Skeletal muscle tissue (tissue), 4 donors: ENCODE results near the gene KRTAP2-4. TPM values are rescaled to one million over a fixed set of nuclear protein-coding genes. Genes with fewer than 3 reads are reported as not detected.
"Not testable (repeated sequence)": the region's sequence is repeated elsewhere in the genome, so short reads cannot be mapped to it uniquely, and the experiment has no call there.

ENCODE experiments used
- H3K27ac ChIP-seq: one replicate; pipeline ENCODE4 v1.7.0; 2013; ENCODE audit warnings: mild to moderate bottlenecking, low read depth, low read length, inconsistent platforms
- H3K27me3 ChIP-seq, 3 donors: one replicate each; pipeline ENCODE4 v1.7.0; 2013; ENCODE audit warnings: low read length in 3 of 3; ENCODE audit not compliant: control insufficient read depth in 3 of 3, insufficient read depth in 3 of 3
- H3K36me3 ChIP-seq, 3 donors: one replicate each; pipeline ENCODE4 v1.7.0; 2013; ENCODE audit warnings: low read length in 3 of 3; ENCODE audit not compliant: control insufficient read depth in 3 of 3, insufficient read depth in 3 of 3
- H3K4me1 ChIP-seq, 3 donors: one replicate each; pipeline ENCODE4 v1.7.0; 2013; ENCODE audit warnings: low read length in 3 of 3, mild to moderate bottlenecking in 3 of 3; ENCODE audit not compliant: control insufficient read depth in 3 of 3, insufficient read depth in 3 of 3
- H3K4me3 ChIP-seq, 3 donors: one replicate each; pipeline ENCODE4 v1.7.0; 2013; ENCODE audit warnings: low read length in 3 of 3
- H3K9ac ChIP-seq, 3 donors: one replicate each; pipeline ENCODE4 v1.7.0; 2013; ENCODE audit warnings: low read length in 3 of 3, mild to moderate bottlenecking in 3 of 3, moderate library complexity in 2 of 3, low read depth in 1 of 3
- H3K9me3 ChIP-seq, 3 donors: one replicate each; pipeline ENCODE4 v1.7.0; 2013; ENCODE audit warnings: low read length in 3 of 3; ENCODE audit not compliant: control insufficient read depth in 3 of 3
- total RNA-seq: library from RNA; depleted of rRNA; stranded (reverse); fragments of >200 nt; gene quantifications from one replicate; pipeline ENCODE4 v1.2.3, GENCODE V29; 2014
- donor health status: Osteomylitis.

Gene KRTAP2-4
- total RNA-seq, 1 donor from 2014 or later = not detected

DNA sequence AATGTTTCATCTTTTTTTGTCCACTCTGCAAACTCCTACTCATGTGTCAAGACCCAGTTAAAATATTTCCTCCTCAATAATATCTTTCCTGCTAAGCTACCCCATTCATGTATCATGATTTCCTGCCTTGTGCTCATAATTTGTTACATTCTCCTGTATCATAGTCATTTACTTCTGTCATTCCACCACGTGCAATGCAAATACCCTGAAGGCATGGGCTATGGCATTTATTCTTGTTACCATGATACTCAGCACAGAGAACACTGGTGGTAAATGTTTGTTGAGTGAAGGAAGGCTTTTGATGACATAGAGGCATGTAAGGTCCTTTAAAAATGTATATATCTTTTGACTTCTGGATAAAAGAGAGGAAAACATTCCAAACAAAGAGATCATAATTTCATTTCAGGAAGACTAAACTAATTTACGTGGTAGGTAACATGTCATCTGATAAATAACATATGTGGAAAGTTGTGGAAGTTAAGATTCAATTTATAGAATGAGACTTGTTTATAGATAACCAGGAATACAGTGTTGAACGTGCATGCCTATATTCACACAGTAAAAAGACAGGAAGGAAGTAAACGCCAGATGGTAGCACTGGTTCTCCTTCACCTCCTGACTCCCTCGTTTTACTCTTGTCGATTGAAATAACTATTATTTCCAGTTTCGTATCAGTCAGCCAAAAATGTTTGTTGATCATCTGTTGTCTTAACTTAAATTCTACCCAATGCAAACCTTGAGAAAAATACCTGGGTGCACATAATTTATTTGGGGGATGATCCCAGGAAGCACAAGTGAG lies 34.2 kb upstream of the KRTAP2-4 start:
- not testable (repeated sequence) for H3K36me3 ChIP-seq, H3K4me3 ChIP-seq, H3K4me1 ChIP-seq, H3K9ac ChIP-seq, H3K27me3 ChIP-seq, H3K9me3 ChIP-seq, H3K27ac ChIP-seq

DNA sequence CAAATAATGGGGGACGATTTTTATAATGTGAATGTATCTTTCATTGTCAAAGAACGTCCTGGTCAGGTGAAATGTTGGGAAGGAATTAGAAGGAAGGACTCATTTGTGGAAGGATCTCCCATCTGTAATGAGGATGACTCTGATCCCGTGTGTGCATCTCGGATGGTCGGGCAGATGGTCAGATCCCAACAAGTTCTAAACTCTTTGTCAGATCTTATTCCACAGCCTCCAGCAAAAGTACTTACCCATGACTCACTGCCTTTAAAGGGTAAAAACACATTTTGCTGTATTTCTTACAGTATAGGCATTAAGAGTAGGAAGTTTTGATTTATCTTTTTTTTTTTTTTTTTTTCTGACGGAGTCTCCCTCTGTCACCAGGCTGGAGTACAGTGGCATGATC lies 32.8 kb upstream of the KRTAP2-4 start:
- no peak overlapping the region for H3K4me3 ChIP-seq
- H3K9me3 ChIP-seq = no peaks in the 10 kb centered on the region
- no peaks in the 10 kb centered on the region for H3K4me1 ChIP-seq
- no peak overlapping the region for H3K9ac ChIP-seq
- no peak overlapping the region for H3K27ac ChIP-seq
- no peaks in the 10 kb centered on the region for H3K36me3 ChIP-seq
- peaks cover 0 to 3% (median 2%) of the 10 kb centered on the region in 3 donors for H3K27me3 ChIP-seq

DNA sequence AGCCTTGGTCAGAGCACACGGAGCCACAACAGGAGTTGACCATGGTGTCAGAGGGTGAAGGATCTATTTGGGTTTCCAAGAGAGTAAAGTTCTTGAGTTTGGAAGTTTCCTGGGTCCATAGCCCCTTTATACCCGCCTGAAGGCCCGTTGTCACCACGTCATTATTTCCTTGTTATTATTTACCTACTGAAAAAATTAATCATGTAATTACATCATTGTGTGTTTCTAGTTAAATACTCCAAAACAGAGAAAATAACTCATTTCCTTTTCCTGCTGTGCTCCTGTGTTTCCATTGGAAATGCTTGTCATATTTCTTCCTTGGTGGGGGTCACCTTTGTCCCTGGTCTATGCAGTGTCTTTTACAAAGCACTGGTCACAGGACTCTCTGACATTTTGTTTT lies 32.4 kb upstream of the KRTAP2-4 start, which contains the start of gene KRTAP4-8:
Gene KRTAP4-8, minus strand, starts transcription at position 101 of the 400 bp plus-strand sequence. Its CDS starts 58 bp downstream, at position 43.
- peaks cover 0 to 3% (median 2%) of the 10 kb centered on the region in 3 donors for H3K27me3 ChIP-seq
- no peaks in the 10 kb centered on the region for H3K4me1 ChIP-seq
- H3K27ac ChIP-seq = no peak within 1 kb of the TSS
- no peak within 1 kb of the TSS for H3K4me3 ChIP-seq
- H3K9ac ChIP-seq = no peak within 1 kb of the TSS
- no peaks in the 10 kb centered on the region for H3K36me3 ChIP-seq
- no peaks in the 10 kb centered on the region for H3K9me3 ChIP-seq

DNA sequence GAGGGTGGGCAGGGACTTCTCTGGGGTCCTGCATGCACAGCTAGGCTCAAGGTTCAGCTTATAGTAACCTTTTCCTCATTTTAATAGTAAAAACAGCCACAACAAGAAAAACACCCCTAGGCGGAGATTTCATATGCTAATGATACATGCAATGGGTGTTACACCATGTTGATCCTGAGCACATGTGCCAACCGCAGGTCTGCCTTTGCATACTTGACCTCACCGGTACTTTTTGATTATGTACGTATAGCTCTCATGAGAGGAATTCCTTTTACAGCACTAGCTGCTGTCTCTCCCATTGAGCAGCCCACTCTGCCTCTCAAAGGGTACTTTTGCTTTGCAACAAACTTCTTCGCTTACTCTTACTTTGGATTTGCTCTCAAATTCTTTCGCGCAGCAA lies 30.4 kb upstream of the KRTAP2-4 start:
- H3K36me3 ChIP-seq = no peaks in the 10 kb centered on the region
- H3K27ac ChIP-seq = no peak overlapping the region
- H3K9ac ChIP-seq = no peak overlapping the region
- H3K4me3 ChIP-seq = no peak overlapping the region
- no peaks in the 10 kb centered on the region for H3K9me3 ChIP-seq
- H3K27me3 ChIP-seq = peaks cover 0 to 3% (median 0%) of the 10 kb centered on the region in 3 donors
- no peaks in the 10 kb centered on the region for H3K4me1 ChIP-seq

DNA sequence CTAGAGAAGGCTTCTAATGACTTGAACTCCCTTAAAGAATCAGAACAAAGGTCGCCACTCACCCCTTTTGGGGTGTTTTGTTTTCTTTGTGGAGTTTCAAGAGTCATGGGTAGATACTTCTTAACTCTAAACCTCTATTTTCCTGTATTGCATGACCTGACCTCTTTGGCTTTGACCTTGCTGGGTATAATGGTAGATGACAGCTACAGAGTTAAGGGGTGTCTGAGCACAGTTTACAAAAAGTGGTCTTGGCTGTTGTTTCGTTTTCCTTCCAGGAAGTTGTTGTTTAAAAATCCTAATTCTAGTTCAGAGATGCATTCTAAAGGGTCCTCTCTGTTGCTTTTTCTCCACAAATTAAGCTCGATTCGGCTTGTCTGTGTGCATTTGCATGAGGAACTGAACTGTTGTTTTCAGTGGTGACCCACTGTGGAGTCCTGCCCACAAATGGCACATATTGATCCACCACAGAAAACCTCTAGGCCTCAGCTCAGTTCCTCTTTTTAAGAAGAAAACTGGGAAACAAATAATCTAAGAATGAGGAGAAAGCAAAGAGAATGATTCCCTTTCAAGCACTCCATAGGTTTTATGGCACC lies 23.2 kb upstream of the KRTAP2-4 start:
- not testable (repeated sequence) for H3K9me3 ChIP-seq, H3K27ac ChIP-seq, H3K27me3 ChIP-seq, H3K4me3 ChIP-seq, H3K9ac ChIP-seq, H3K4me1 ChIP-seq, H3K36me3 ChIP-seq

DNA sequence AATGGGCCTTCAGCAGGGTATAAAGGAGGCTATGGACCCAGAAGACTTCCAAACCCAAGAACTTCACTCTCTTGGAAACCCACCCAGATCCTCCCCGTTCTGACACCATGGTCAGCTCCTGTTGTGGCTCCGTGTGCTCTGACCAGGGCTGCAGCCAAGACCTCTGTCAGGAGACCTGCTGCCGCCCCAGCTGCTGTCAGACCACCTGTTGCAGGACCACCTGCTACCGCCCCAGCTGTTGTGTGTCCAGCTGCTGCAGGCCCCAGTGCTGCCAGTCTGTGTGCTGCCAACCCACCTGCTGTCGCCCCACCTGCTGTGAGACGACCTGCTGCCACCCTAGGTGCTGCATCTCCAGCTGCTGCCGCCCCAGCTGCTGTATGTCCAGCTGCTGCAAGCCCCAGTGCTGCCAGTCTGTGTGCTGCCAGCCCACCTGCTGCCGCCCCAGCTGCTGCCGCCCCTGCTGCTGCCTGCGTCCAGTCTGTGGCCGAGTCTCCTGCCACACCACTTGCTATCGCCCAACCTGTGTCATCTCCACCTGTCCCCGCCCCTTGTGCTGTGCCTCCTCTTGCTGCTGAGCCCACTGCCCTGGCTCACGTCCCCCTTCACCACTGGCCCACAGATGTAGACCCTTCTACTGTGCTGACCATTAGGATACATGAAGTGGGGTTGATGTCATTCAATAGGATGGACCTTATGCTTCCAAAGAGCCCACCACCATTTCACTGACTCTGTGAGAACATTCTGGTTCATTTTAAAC lies 18.6 kb upstream of the KRTAP2-4 start, which contains the start of gene KRTAP4-7:
Gene KRTAP4-7, plus strand, starts transcription at position 51 of the 757 bp plus-strand sequence. Its CDS starts 57 bp downstream, at position 108.
- not testable (repeated sequence) for H3K4me1 ChIP-seq, H3K9me3 ChIP-seq, H3K4me3 ChIP-seq, H3K9ac ChIP-seq, H3K27me3 ChIP-seq, H3K36me3 ChIP-seq, H3K27ac ChIP-seq

DNA sequence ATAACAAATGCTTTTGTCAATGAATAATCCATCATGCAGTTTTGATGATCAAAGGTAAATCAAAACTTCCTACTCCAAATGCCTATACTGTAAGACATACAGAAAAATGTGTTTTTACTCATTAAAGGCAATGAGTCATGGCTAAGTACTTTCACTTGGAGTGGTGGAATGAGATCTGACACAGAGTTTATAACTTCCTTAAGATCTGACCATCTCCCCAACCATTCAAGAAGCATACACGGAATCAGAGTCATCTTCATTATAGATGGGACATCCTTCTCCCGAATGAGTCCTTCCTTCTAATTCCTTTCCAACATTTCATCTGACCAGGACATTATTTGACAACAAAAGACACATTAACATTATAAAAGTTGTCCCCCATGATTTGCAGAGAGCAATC lies 17.7 kb upstream of the KRTAP2-4 start:
- not testable (repeated sequence) for H3K27me3 ChIP-seq, H3K4me3 ChIP-seq, H3K27ac ChIP-seq, H3K36me3 ChIP-seq, H3K9ac ChIP-seq, H3K4me1 ChIP-seq, H3K9me3 ChIP-seq

DNA sequence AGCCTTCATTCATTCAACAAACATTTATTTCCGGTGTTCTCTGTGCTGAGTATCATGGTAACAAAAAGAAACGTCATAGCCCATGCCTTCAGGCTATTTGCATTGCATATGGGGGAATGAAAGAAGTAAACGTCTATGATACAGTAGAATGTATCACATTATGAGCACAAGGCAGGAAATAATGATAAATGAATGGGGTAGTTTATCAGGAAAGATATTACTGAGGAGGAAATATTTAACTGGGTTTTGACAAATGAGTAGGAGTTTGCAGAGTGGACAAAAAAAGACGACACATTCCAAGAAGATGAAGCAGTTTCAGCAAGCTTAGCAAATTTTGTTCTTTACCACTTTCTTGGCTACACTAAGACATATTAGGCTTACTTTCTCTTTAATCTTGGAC lies 16.9 kb upstream of the KRTAP2-4 start:
- no peak overlapping the region for H3K27ac ChIP-seq
- no peaks in the 10 kb centered on the region for H3K4me1 ChIP-seq
- H3K36me3 ChIP-seq = no peaks in the 10 kb centered on the region
- no peak overlapping the region for H3K9ac ChIP-seq
- H3K4me3 ChIP-seq = no peak overlapping the region
- H3K9me3 ChIP-seq = no peaks in the 10 kb centered on the region
- no peaks in the 10 kb centered on the region for H3K27me3 ChIP-seq

DNA sequence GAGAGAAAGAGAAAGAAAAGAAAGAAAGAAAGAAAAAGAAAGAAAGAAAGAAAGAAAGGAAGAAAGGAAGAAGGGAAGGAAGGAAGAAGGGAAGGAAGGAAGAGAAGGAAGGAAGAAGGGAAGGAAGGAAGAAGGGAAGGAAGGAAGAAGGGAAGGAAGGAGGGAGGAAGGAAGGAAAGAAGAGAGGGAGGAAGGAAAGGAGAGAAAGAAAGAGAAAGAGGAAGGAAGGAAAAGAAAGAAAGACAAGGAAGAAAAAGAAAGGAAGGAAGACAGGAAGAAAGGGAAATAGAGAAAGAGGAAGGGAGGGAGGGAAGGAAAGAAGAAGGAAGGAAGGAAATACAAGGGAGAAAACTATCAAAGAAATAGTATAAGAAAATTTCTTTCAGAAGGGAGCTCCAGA lies 11.1 kb upstream of the KRTAP2-4 start:
- peaks cover 0 to 6% (median 6%) of the 10 kb centered on the region in 3 donors for H3K27me3 ChIP-seq
- no peaks in the 10 kb centered on the region for H3K36me3 ChIP-seq
- H3K4me1 ChIP-seq = no peaks in the 10 kb centered on the region
- no peak overlapping the region for H3K4me3 ChIP-seq
- H3K9me3 ChIP-seq = no peaks in the 10 kb centered on the region
- no peak overlapping the region for H3K27ac ChIP-seq
- H3K9ac ChIP-seq = no peak overlapping the region

DNA sequence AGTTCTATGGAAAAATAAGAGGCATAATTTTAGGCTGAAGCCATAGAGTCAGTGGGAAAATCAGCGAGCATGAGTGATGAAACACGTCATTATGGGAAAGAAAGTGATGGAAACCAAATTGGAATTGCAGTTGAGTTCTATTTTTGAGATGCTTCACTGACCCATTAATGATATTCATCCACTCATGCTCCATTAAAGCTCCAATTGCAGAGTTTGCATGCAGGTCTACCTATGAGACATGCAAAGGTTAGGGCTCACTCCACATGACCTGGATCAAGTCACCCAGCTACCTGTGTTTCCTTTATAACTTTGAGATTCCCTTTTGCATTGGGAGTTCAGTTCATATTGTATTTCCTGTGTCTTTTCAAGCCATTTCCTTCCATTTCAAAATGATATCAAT lies 8.0 kb upstream of the KRTAP2-4 start:
- no peak overlapping the region for H3K9ac ChIP-seq
- H3K27ac ChIP-seq = no peak overlapping the region
- H3K9me3 ChIP-seq = no peaks in the 10 kb centered on the region
- no peaks in the 10 kb centered on the region for H3K4me1 ChIP-seq
- peaks cover 0 to 6% (median 6%) of the 10 kb centered on the region in 3 donors for H3K27me3 ChIP-seq
- H3K36me3 ChIP-seq = no peaks in the 10 kb centered on the region
- no peak overlapping the region for H3K4me3 ChIP-seq
